ENCODE measurements around the gene DCAKD.

GRCh38 chr17:45029758-45030423, 21.5 kb downstream of the DCAKD start:
- TF ChIP-seq CTCF (IDR thresholded peaks at IDR 0.05): no peak
- no peak for TF ChIP-seq POLR2A (IDR thresholded peaks at IDR 0.05)

All from adrenal gland (tissue), 5 donors.